Measurements from ENCODE around the gene FIBP.

- TF ChIP-seq CTCF (conservative IDR thresholded peaks at IDR 0.05; ENCODE audit: low read depth, low read length) (no peak), EZH2 (IDR thresholded peaks at IDR 0.05; ENCODE audit: low read length, unreplicated experiment) (no peak)
Observed at GRCh38 chr11:65869643-65870306, 18.5 kb downstream of the FIBP start.
